Measurements from ENCODE around the gene LDB1. TPM values are rescaled to one million over a fixed set of nuclear protein-coding genes. Genes with fewer than 3 reads are reported as not detected.
A peak's percentile ranks its signal among the peaks of the same experiment; 100 is the strongest.

Gene LDB1
- total and polyA plus RNA-seq, 2 of the 13 experiments (the other 11 are each of a cell fraction or from before 2014, with no cell fraction given): 17.2 to 45.5 TPM

GRCh38 chr10:102153093-102153620, 33.0 kb upstream of the LDB1 start:
- in situ Hi-C loops (cut with HindIII; ENCODE audit: extremely low pct_ligation_motif_present, low pct_unique_long_range_greater_than_20kb) (no loop called here), intact Hi-C loops (cut with micrococcal nuclease; ENCODE audit: unreplicated experiment) (no loop called here)
- peaks cover 35% of the 10 kb centered on the region for H3K4me1 ChIP-seq (ENCODE audit: insufficient read depth, low read length)
- POLR2A ChIA-PET: interaction anchor here (0.5 to 0.7 kb wide), 2 partner anchors 59 to 492 kb away, joined by 4 to 5 read pairs; no protein-coding TSS in a partner anchor
- H3K9ac ChIP-seq (ENCODE audit: insufficient read depth, low read depth, low read length): peak overlapping the region; percentile 91
- H3K79me2 ChIP-seq (ENCODE audit: insufficient read depth, low read length): peaks cover 45% of the 10 kb centered on the region
- peak overlapping the region; percentile 87 for H3K27ac ChIP-seq (ENCODE audit: extremely low read length, insufficient read depth, low read length)
- ATAC-seq: no peak
- H3K9me3 ChIP-seq (ENCODE audit: low read length): no peaks in the 10 kb centered on the region
- CTCF ChIA-PET (ENCODE audit: low intra/inter-chr PET ratio, low total read pairs): no interaction called here
- peaks cover 15% of the 10 kb centered on the region for H4K20me1 ChIP-seq (ENCODE audit: insufficient read depth, low read length)
- no peak overlapping the region for H2AFZ ChIP-seq (ENCODE audit: low read length)
- no peak for TF ChIP-seq MXD4 (CRISPR knock-in tag; IDR thresholded peaks at IDR 0.05)
- TF ChIP-seq NFIC (IDR thresholded peaks at IDR 0.05; ENCODE audit: low read length): 0 out of 2 replicates have a peak, but pooled peaks have one; percentile 4
- no peak for TF ChIP-seq SMYD3 (CRISPR knock-in tag; IDR thresholded peaks at IDR 0.05)
- no peak for TF ChIP-seq GABPA (IDR thresholded peaks at IDR 0.05; ENCODE audit: low read depth, low read length)
- TF ChIP-seq GABPA (CRISPR knock-in tag; IDR thresholded peaks at IDR 0.05; ENCODE audit: low read depth): no peak
- TF ChIP-seq, protein P1, sequence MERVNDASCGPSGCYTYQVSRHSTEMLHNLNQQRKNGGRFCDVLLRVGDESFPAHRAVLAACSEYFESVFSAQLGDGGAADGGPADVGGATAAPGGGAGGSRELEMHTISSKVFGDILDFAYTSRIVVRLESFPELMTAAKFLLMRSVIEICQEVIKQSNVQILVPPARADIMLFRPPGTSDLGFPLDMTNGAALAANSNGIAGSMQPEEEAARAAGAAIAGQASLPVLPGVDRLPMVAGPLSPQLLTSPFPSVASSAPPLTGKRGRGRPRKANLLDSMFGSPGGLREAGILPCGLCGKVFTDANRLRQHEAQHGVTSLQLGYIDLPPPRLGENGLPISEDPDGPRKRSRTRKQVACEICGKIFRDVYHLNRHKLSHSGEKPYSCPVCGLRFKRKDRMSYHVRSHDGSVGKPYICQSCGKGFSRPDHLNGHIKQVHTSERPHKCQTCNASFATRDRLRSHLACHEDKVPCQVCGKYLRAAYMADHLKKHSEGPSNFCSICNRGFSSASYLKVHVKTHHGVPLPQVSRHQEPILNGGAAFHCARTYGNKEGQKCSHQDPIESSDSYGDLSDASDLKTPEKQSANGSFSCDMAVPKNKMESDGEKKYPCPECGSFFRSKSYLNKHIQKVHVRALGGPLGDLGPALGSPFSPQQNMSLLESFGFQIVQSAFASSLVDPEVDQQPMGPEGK (CRISPR knock-in tag; IDR thresholded peaks at IDR 0.05): no peak
- no peak for TF ChIP-seq GATAD1 (CRISPR knock-in tag; IDR thresholded peaks at IDR 0.05)
- no peak for TF ChIP-seq ZNF768 (CRISPR knock-in tag; IDR thresholded peaks at IDR 0.05)
- no peak for TF ChIP-seq ZNF235 (CRISPR knock-in tag; IDR thresholded peaks at IDR 0.05; ENCODE audit: borderline replicate concordance)
- peak overlapping the region; percentile 99 for H3K4me2 ChIP-seq (ENCODE audit: low read depth, low read length)
- no peak for FAIRE-seq
- 23% methylated on average over 5 of the region's 5 CpGs for WGBS (ENCODE audit: low lambda C conversion rate)
- H3K27me3 ChIP-seq (ENCODE audit: control insufficient read depth in 1 of 2, insufficient read depth in 2 of 2, low read length in 2 of 2): no peaks in the 10 kb centered on the region; a peak in 1 of 5 replicates
- peak overlapping the region; percentile 82 to 97 (median 82) for H3K4me3 ChIP-seq (replicated peaks in 1 of 3; ENCODE audit: insufficient read depth in 1 of 3, low read depth in 2 of 3, low read length in 3 of 3)
- H3K36me3 ChIP-seq (replicated peaks in 1 of 2; ENCODE audit: control insufficient read depth in 1 of 2, insufficient read depth in 2 of 2, low read length in 2 of 2): peaks cover 29 to 53% of the 10 kb centered on the region in 2 experiments
- DNase-seq (ENCODE audit: low spot score): no peak
- BruUV-seq (replicated peaks): no TSS peak
